Naive thymus-derived CD4-positive, alpha-beta T cell (primary cell): ENCODE results near the gene TTC34. TPM values are rescaled to one million over a fixed set of nuclear protein-coding genes. Genes with fewer than 3 reads are reported as not detected.
A peak's percentile ranks its signal among the peaks of the same experiment; 100 is the strongest.

Experiments used
- ATAC-seq: fragments of 150-1000 bp; cut with Tn5 transposase; 2 replicates; pipeline ENCODE4 v1.10.0; 2021; ENCODE audit warnings: mild to moderate bottlenecking, moderate library complexity
- CTCF ChIA-PET: fragments of 350-600 bp; sonication (Branson Sonifier 250); formaldehyde crosslinking; loops from one replicate; lab custom pipeline; 2021; ENCODE audit warnings: antibody characterized with exemption; lab: Charles Lee
- POLR2A ChIA-PET: fragments of 350-600 bp; sonication (Branson Sonifier 250); formaldehyde crosslinking; loops from one replicate; lab custom pipeline; 2021; ENCODE audit warnings: antibody characterized with exemption, inconsistent platforms; lab: Charles Lee
- DNase-seq, 9 donors: peaks; one replicate each; pipeline versions ENCODE4 v3.0.0 to v3.0.0-alpha.2; 2020 to 2022; ENCODE audit warnings: mixed read lengths in 1 of 9
- H3K27ac ChIP-seq: one replicate; pipeline ENCODE4 v1.7.0; 2013; ENCODE audit warnings: mild to moderate bottlenecking, low read depth, low read length, moderate library complexity
- H3K27me3 ChIP-seq, 2 donors: one replicate each; pipeline ENCODE4 v1.7.0; 2013; ENCODE audit warnings: low read length in 2 of 2, mild to moderate bottlenecking in 2 of 2, moderate library complexity in 2 of 2; ENCODE audit not compliant: control insufficient read depth in 2 of 2, insufficient read depth in 2 of 2
- H3K36me3 ChIP-seq, 3 experiments: 1 replicate in 2 of 3; 2 replicates in 1 of 3; pipeline ENCODE4 v1.7.0; 2013; ENCODE audit warnings: low read length in 3 of 3, mild to moderate bottlenecking in 3 of 3, moderate library complexity in 1 of 3; ENCODE audit not compliant: insufficient read depth in 3 of 3, control insufficient read depth in 2 of 3
- H3K4me1 ChIP-seq, 2 donors: one replicate each; pipeline ENCODE4 v1.7.0; 2013; ENCODE audit warnings: low read length in 2 of 2, mild to moderate bottlenecking in 2 of 2, moderate library complexity in 1 of 2; ENCODE audit not compliant: control insufficient read depth in 2 of 2, insufficient read depth in 2 of 2
- H3K4me3 ChIP-seq: 2 replicates; pipeline ENCODE4 v1.7.0; 2013; ENCODE audit warnings: mild to moderate bottlenecking, low read length
- H3K9me3 ChIP-seq, 3 experiments: 1 replicate in 2 of 3; 2 replicates in 1 of 3; pipeline ENCODE4 v1.7.0; 2013; ENCODE audit warnings: low read length in 3 of 3; ENCODE audit not compliant: control insufficient read depth in 2 of 3
- H3K27ac Mint-ChIP-seq, 9 donors: one replicate each; pipeline ENCODE4 v1.8.0; 2020 to 2022; ENCODE audit warnings: mixed read lengths in 9 of 9, mild to moderate bottlenecking in 8 of 9, moderate library complexity in 5 of 9, inconsistent platforms in 2 of 9
- H3K27me3 Mint-ChIP-seq, 5 donors: one replicate each; pipeline ENCODE4 v1.8.0; 2021 to 2022; ENCODE audit warnings: mixed read lengths in 5 of 5, mild to moderate bottlenecking in 1 of 5
- H3K36me3 Mint-ChIP-seq, 5 donors: one replicate each; pipeline ENCODE4 v1.8.0; 2020 to 2022; ENCODE audit warnings: mixed read lengths in 5 of 5, mild to moderate bottlenecking in 3 of 5, inconsistent platforms in 1 of 5
- H3K4me1 Mint-ChIP-seq, 7 donors: one replicate each; pipeline ENCODE4 v1.8.0; 2020 to 2022; ENCODE audit warnings: mixed read lengths in 7 of 7, mild to moderate bottlenecking in 3 of 7, inconsistent platforms in 1 of 7
- H3K4me3 Mint-ChIP-seq, 10 donors: one replicate each; pipeline ENCODE4 v1.8.0; 2020 to 2022; ENCODE audit warnings: mild to moderate bottlenecking in 10 of 10, mixed read lengths in 10 of 10, moderate library complexity in 6 of 10, inconsistent platforms in 2 of 10
- H3K9me3 Mint-ChIP-seq, 11 donors: one replicate each; pipeline ENCODE4 v1.8.0; 2020 to 2022; ENCODE audit warnings: mixed read lengths in 11 of 11, mild to moderate bottlenecking in 4 of 11, inconsistent platforms in 1 of 11, moderate library complexity in 1 of 11
- intact Hi-C, 2 donors: fragments of 100-400 bp; cut with micrococcal nuclease; formaldehyde crosslinking; loops; one replicate each; pipeline ENCODE4 v1.15.1; 2023
- polyA plus RNA-seq, 2 donors: library from polyadenylated mRNA; unstranded; fragments of 300-500 nt; fragmentation: Illumina TruSeq; gene quantifications; one replicate each; pipeline ENCODE4 v1.2.3, GENCODE V29; 2021
- total RNA-seq, 6 experiments: library from RNA in 5 of 6; stranded (reverse) in 5 of 6; gene quantifications; 1 replicate in 5 of 6; 2 replicates in 1 of 6; pipeline ENCODE4 v1.2.3 and lab custom pipeline; 2021 to 2026

The TTC34 gene
- total and polyA plus RNA-seq, 7 experiments from 2014 or later, result 0.28 to 8.0 (median 2.1) TPM

DNA sequence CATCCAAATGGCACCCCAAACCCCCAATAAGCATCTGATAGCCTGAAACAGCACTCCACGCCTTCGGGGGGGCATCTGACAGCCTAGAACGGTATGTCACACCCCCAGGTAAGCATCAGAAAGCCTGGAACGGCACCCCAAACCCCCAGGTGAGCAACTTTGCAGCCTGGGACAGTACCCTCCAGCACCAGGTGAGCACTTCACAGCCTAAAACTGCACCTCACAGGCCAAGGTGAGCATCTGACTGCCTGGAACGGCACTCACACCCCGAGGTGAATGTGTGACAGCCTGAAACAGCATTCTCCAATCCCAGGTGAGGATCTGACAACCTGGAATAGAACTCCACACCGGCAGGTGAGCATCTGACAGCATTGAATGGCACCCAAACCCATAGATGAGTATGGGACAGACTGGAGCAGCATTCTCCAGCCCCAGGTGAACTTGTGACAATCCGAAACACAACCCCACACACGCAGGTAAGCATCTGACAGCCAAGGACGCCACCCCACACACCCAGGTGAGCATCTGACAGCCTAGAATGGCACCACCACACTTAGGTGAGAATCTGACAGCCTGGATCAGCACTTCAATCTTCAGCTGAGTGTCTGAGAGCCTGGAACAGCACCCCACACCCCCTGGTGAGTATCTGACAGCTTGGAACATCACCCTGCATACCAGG, 150.4 kb downstream of the TTC34 start:
- peaks cover 0 to 19% (median 0%) of the 10 kb centered on the region in 3 experiments for H3K9me3 ChIP-seq
- ATAC-seq (no peak), DNase-seq (peak in 3 of 9 donors; percentile 1 to 15 (median 3))
- no peak overlapping the region for H3K27ac ChIP-seq
- ChIA-PET CTCF (no interaction called here), POLR2A (no interaction called here)
- H3K9me3 Mint-ChIP-seq, result peaks cover 0 to 30% (median 11%) of the 10 kb centered on the region in 11 donors
- no peak overlapping the region for H3K4me3 ChIP-seq
- peaks cover 5 to 41% (median 38%) of the 10 kb centered on the region in 5 donors for H3K27me3 Mint-ChIP-seq
- peaks cover 0 to 10% (median 0%) of the 10 kb centered on the region in 7 donors for H3K4me1 Mint-ChIP-seq
- peaks cover 0 to 10% (median 4%) of the 10 kb centered on the region in 5 donors for H3K36me3 Mint-ChIP-seq
- H3K27me3 ChIP-seq, result peaks cover 4 to 15% of the 10 kb centered on the region in 2 donors
- H3K36me3 ChIP-seq, result no peaks in the 10 kb centered on the region
- intact Hi-C loops, result no loop called here
- no peak overlapping the region for H3K4me3 Mint-ChIP-seq
- H3K27ac Mint-ChIP-seq, result no peak overlapping the region
- no peaks in the 10 kb centered on the region for H3K4me1 ChIP-seq

DNA sequence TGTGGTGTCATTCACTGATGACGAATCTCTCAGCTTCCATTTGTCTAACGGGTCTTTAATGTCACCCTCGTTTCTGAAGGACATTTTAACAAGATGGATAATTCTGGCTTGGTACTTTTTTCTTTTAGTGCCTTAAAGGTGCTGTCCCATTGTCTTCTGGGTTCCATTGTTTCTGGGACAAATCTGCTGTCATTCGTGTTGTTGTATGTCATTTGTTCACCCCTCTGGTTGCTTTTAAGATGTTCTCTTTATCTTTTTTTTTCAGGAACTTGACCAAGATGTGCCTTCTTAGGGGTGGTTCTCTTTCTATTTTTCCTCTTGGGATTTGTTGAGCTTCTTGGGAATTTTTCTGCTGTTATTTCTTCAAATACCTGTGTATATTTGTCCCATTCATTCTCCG, 154.7 kb downstream of the TTC34 start:
- ChIA-PET POLR2A (interaction anchor here (0.6 to 1.4 kb wide), 2 partner anchors 85 to 1246 kb away, joined by 3 to 4 read pairs; no protein-coding TSS in a partner anchor), CTCF (interaction anchor here (1.0 kb wide), 1 partner anchor 63 kb away, joined by 3 read pairs; no protein-coding TSS in a partner anchor)
- H3K36me3 Mint-ChIP-seq, result peaks cover 0 to 4% (median 4%) of the 10 kb centered on the region in 5 donors
- Histone ChIP-seq H3K36me3 (no peaks in the 10 kb centered on the region), H3K4me1 (peaks cover 5 to 9% of the 10 kb centered on the region in 2 donors), H3K9me3 (peaks cover 0 to 24% (median 0%) of the 10 kb centered on the region in 3 experiments), H3K27ac (no peak overlapping the region), H3K27me3 (no peaks in the 10 kb centered on the region), H3K4me3 (no peak overlapping the region)
- peaks cover 0 to 19% (median 10%) of the 10 kb centered on the region in 11 donors for H3K9me3 Mint-ChIP-seq
- ATAC-seq, result no peak
- intact Hi-C loops, result loop anchor here in 1 of 2 donors (10.0 kb wide), 1 partner anchor 452 kb away; the partner anchor contains the start of gene FAAP20
- peaks cover 0 to 3% (median 0%) of the 10 kb centered on the region in 5 donors for H3K27me3 Mint-ChIP-seq
- no peak overlapping the region for H3K4me3 Mint-ChIP-seq
- H3K27ac Mint-ChIP-seq, result peak overlapping the region in 2 of 9 donors; percentile 15 to 16
- peaks cover 6 to 14% (median 9%) of the 10 kb centered on the region in 7 donors for H3K4me1 Mint-ChIP-seq
- no peak for DNase-seq

DNA sequence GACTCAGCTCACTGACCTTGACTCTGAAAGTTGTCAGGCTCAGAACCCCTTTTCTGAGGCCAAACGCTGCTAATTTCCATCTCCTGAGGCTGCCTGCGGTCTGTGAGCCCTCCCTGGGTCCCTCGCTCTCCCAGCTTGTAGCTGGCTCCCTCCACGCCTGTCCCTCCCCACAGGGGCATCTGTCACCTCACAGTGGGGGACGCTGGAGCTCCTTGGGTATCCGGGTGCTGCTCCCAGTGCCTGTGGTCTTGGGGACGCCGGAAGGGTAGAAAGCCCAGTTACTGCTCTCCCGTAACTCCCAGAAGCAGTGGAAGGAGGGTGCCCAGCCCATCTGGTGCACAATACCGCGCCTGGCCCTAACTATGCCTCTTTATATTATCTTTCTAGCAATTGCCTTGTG, 155.7 kb downstream of the TTC34 start:
- Mint-ChIP-seq H3K27ac (peak overlapping the region in 2 of 9 donors; percentile 36 to 51), H3K4me3 (peak overlapping the region in 3 of 10 donors; percentile 1 to 35 (median 9)), H3K9me3 (peaks cover 0 to 19% (median 10%) of the 10 kb centered on the region in 11 donors), H3K36me3 (peaks cover 0 to 4% (median 4%) of the 10 kb centered on the region in 5 donors), H3K27me3 (peaks cover 0 to 3% (median 0%) of the 10 kb centered on the region in 5 donors), H3K4me1 (peaks cover 6 to 14% (median 9%) of the 10 kb centered on the region in 7 donors)
- CTCF ChIA-PET, result interaction anchor here (0.8 to 1.0 kb wide), 2 partner anchors 62 to 91 kb away, joined by 3 read pairs; no protein-coding TSS in a partner anchor
- DNase-seq (no peak), ATAC-seq (no peak)
- Histone ChIP-seq H3K27ac (no peak overlapping the region), H3K27me3 (no peaks in the 10 kb centered on the region), H3K4me1 (peaks cover 9% of the 10 kb centered on the region in 2 donors), H3K36me3 (no peaks in the 10 kb centered on the region), H3K4me3 (no peak overlapping the region), H3K9me3 (peaks cover 0 to 24% (median 0%) of the 10 kb centered on the region in 3 experiments)
- POLR2A ChIA-PET, result no interaction called here
- intact Hi-C loops, result loop anchor here in 1 of 2 donors (10.0 kb wide), 1 partner anchor 451 kb away; the partner anchor contains the start of gene FAAP20

DNA sequence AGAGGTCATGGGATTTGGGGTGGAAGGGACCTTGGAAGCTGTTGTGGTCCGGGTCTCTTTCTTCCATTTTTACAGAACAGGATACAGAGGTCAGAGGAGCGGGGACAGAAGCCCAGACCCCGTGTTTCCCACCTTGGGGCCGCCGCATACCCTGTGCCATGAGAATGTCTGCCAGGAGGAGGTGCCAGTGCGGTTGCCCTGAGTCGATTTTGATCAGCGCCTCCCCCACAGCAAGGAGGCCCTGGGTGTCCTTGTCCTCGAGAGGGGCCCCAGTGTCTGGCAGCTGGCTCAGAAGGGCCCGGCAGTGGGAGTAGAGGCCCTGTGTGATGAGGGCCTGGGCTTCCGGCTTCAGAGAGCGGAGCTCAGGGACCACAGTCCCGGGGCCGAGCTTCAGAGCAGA, 156.3 kb downstream of the TTC34 start:
- Mint-ChIP-seq H3K4me3 (peak overlapping the region in 1 of 10 donors; percentile 45), H3K27ac (no peak overlapping the region), H3K27me3 (peaks cover 0 to 3% (median 0%) of the 10 kb centered on the region in 5 donors), H3K4me1 (peaks cover 6 to 14% (median 9%) of the 10 kb centered on the region in 7 donors), H3K36me3 (peaks cover 0 to 4% (median 4%) of the 10 kb centered on the region in 5 donors), H3K9me3 (peaks cover 0 to 19% (median 10%) of the 10 kb centered on the region in 11 donors)
- CTCF ChIA-PET, result interaction anchor here (0.8 kb wide), 1 partner anchor 90 kb away, joined by 3 read pairs; no protein-coding TSS in a partner anchor
- no peaks in the 10 kb centered on the region for H3K36me3 ChIP-seq
- no peak overlapping the region for H3K27ac ChIP-seq
- intact Hi-C loops, result loop anchor here in 1 of 2 donors (10.0 kb wide), 1 partner anchor 450 kb away; the partner anchor contains the start of gene FAAP20
- peaks cover 0 to 24% (median 0%) of the 10 kb centered on the region in 3 experiments for H3K9me3 ChIP-seq
- no peak for ATAC-seq
- H3K27me3 ChIP-seq, result no peaks in the 10 kb centered on the region
- POLR2A ChIA-PET, result interaction anchor here (0.5 to 4.1 kb wide), 2 partner anchors 59 to 66 kb away, joined by 3 to 29 read pairs; partner anchors contain the start of gene PRXL2B
- H3K4me3 ChIP-seq, result no peak overlapping the region
- no peak for DNase-seq
- H3K4me1 ChIP-seq, result peaks cover 9% of the 10 kb centered on the region in 2 donors

DNA sequence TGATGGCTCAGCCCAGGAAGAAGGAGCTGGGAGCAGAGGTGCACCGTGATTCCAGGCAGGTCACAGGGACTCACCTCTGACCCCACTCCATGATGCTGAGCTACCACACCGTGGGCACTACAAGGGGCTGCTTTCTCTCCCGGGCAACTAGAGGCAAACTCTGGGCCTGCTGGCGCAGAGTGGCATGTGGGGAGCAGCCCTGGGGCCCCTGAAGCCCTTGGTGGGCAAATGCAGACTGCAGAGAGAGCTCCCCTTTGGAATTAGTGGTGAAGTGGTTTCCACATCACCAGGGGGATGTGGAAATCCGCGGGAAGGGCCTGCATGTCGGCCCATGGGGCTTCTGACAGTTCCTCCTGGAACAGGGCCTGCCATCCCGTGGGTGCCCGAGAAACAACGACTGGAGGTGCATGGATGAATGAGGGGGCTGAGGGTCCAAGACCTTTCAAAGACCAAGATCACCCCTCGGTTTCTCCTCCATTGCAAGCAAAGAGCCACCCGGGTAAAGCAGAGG, 156.8 kb downstream of the TTC34 start:
- no peak overlapping the region for H3K27ac Mint-ChIP-seq
- no peak overlapping the region for H3K27ac ChIP-seq
- no peaks in the 10 kb centered on the region for H3K36me3 ChIP-seq
- intact Hi-C loops, result loop anchor here in 1 of 2 donors (10.0 kb wide), 1 partner anchor 450 kb away; the partner anchor contains the start of gene FAAP20
- H3K4me1 ChIP-seq, result peaks cover 9% of the 10 kb centered on the region in 2 donors
- H3K9me3 Mint-ChIP-seq, result peaks cover 0 to 19% (median 10%) of the 10 kb centered on the region in 11 donors
- ChIA-PET CTCF (no interaction called here), POLR2A (interaction anchor here (0.5 to 4.1 kb wide), 2 partner anchors 59 to 65 kb away, joined by 3 to 29 read pairs; partner anchors contain the start of gene PRXL2B)
- no peaks in the 10 kb centered on the region for H3K27me3 ChIP-seq
- peaks cover 0 to 4% (median 4%) of the 10 kb centered on the region in 5 donors for H3K36me3 Mint-ChIP-seq
- H3K27me3 Mint-ChIP-seq, result peaks cover 0 to 3% (median 0%) of the 10 kb centered on the region in 5 donors
- DNase-seq, result peak in 1 of 9 donors; percentile 5
- no peak for ATAC-seq
- H3K4me3 Mint-ChIP-seq, result peak overlapping the region in 1 of 10 donors; percentile 45
- no peak overlapping the region for H3K4me3 ChIP-seq
- peaks cover 6 to 14% (median 9%) of the 10 kb centered on the region in 7 donors for H3K4me1 Mint-ChIP-seq
- H3K9me3 ChIP-seq, result peaks cover 0 to 24% (median 0%) of the 10 kb centered on the region in 3 experiments

DNA sequence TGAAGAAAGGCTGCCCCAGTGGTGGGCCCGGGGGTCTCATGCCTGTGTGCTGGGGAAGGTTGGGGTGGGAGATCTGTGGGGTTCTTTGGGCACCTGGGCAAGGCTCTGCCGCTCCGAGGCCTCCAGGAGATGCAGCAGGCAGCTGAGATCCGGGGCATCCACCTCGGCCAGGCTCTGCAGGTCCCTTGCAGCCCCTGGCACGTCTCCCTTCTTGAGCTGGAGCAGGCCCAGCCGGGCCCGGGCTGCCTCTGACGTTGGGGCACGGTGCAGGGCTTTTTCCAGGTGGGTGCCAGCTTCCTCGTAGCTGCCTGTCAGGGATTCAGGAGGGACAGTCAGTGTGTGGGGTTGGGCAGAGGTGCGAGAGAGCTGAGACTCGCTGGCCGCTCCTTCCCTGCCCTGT, 157.3 kb downstream of the TTC34 start:
- H3K36me3 Mint-ChIP-seq, result peaks cover 0 to 4% (median 4%) of the 10 kb centered on the region in 5 donors
- Histone ChIP-seq H3K4me3 (no peak overlapping the region), H3K9me3 (peaks cover 0 to 24% (median 0%) of the 10 kb centered on the region in 3 experiments), H3K4me1 (peaks cover 9% of the 10 kb centered on the region in 2 donors), H3K36me3 (no peaks in the 10 kb centered on the region), H3K27me3 (no peaks in the 10 kb centered on the region), H3K27ac (no peak overlapping the region)
- ChIA-PET POLR2A (interaction anchor here (4.1 kb wide), 1 partner anchor 58 kb away, joined by 29 read pairs; the partner anchor contains the start of gene PRXL2B), CTCF (no interaction called here)
- peaks cover 0 to 19% (median 10%) of the 10 kb centered on the region in 11 donors for H3K9me3 Mint-ChIP-seq
- DNase-seq (peak in 1 of 9 donors; percentile 5), ATAC-seq (no peak)
- intact Hi-C loops, result loop anchor here in 1 of 2 donors (10.0 kb wide), 1 partner anchor 449 kb away; the partner anchor contains the start of gene FAAP20
- H3K27me3 Mint-ChIP-seq, result peaks cover 0 to 3% (median 0%) of the 10 kb centered on the region in 5 donors
- peak overlapping the region in 3 of 9 donors; percentile 51 to 77 (median 68) for H3K27ac Mint-ChIP-seq
- H3K4me3 Mint-ChIP-seq, result peak overlapping the region in 3 of 10 donors; percentile 19 to 89 (median 57)
- H3K4me1 Mint-ChIP-seq, result peaks cover 6 to 14% (median 9%) of the 10 kb centered on the region in 7 donors
